Lower lobe of right lung (tissue), 2 donors: ENCODE results near the gene NXN. TPM values are rescaled to one million over a fixed set of nuclear protein-coding genes. Genes with fewer than 3 reads are reported as not detected.
"Not testable (repeated sequence)": the region's sequence is repeated elsewhere in the genome, so short reads cannot be mapped to it uniquely, and the experiment has no call there.

Experiments
- ATAC-seq, 2 donors: fragments of 200-7000 bp; cut with Tn5 transposase; one replicate each; pipeline ENCODE4 v1.9.1; 2020 to 2022; ENCODE audit warnings: mild to moderate bottlenecking in 2 of 2, moderate library complexity in 2 of 2
- DNase-seq: peaks from one replicate; pipeline ENCODE4 v3.0.0-alpha.2; 2020
- H3K27ac ChIP-seq: fragments of 200-600 bp; one replicate; pipeline ENCODE4 v1.8.0; 2022
- H3K27me3 ChIP-seq: fragments of 200-600 bp; one replicate; pipeline ENCODE4 v1.8.0; 2022; ENCODE audit warnings: low read depth
- H3K36me3 ChIP-seq: fragments of 200-600 bp; one replicate; pipeline ENCODE4 v1.8.0; 2022; ENCODE audit warnings: mild to moderate bottlenecking
- H3K4me1 ChIP-seq: fragments of 200-600 bp; one replicate; pipeline ENCODE4 v1.8.0; 2022
- H3K4me3 ChIP-seq: fragments of 200-600 bp; one replicate; pipeline ENCODE4 v1.8.0; 2022; ENCODE audit warnings: mild to moderate bottlenecking
- H3K9me3 ChIP-seq: fragments of 200-600 bp; one replicate; pipeline ENCODE4 v1.8.0; 2022
- intact Hi-C: fragments of 100-400 bp; cut with DNase I; formaldehyde crosslinking; loops from one replicate; pipeline ENCODE4 v1.11.0; 2022
- total RNA-seq: library from RNA; stranded (reverse); fragmentation: NEBNext Ultra II Directional; extraction: Animal tissue kit (Norgen Biotek cat#: 25700); gene quantifications from one replicate; pipeline ENCODE4 v1.2.1, GENCODE V29; 2021
- TF ChIP-seq, protein P1 (sequence below): fragments of 200-600 bp; IDR thresholded peaks from one replicate; pipeline ENCODE4 v1.8.0; 2022; ENCODE audit warnings: antibody characterized with exemption, mild to moderate bottlenecking
- donor health status: DM: no; HTN: yes; CAD: no; lungs with severe emphysema.

The NXN gene
- total RNA-seq, 1 donor from 2014 or later, result 42.6 TPM

DNA sequence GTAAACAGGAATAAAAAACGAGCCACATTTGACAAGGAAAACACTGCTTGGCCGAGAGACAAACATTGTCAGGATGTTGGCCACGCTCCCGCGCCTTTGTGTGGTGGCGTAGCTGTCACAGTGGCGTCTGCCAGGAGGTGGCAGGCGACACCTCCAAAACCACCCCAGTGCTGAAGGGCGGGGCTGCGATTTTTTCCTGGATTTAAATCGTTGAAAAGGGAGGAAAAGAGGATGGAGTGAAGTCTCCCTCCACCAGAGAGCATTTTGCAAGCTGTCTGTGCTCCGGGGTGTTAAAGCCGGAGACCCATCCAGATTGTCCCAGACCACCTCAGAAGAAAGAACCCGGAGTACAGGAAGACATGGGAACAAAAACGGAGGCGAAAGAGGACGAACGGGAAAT, 184.7 kb downstream of the NXN start:
- Histone ChIP-seq H3K27ac (peak overlapping the region; percentile 58), H3K27me3 (no peaks in the 10 kb centered on the region), H3K4me1 (peaks cover 14% of the 10 kb centered on the region), H3K9me3 (no peaks in the 10 kb centered on the region), H3K4me3 (peak overlapping the region; percentile 29), H3K36me3 (peaks cover 20% of the 10 kb centered on the region)
- TF ChIP-seq, protein P1, sequence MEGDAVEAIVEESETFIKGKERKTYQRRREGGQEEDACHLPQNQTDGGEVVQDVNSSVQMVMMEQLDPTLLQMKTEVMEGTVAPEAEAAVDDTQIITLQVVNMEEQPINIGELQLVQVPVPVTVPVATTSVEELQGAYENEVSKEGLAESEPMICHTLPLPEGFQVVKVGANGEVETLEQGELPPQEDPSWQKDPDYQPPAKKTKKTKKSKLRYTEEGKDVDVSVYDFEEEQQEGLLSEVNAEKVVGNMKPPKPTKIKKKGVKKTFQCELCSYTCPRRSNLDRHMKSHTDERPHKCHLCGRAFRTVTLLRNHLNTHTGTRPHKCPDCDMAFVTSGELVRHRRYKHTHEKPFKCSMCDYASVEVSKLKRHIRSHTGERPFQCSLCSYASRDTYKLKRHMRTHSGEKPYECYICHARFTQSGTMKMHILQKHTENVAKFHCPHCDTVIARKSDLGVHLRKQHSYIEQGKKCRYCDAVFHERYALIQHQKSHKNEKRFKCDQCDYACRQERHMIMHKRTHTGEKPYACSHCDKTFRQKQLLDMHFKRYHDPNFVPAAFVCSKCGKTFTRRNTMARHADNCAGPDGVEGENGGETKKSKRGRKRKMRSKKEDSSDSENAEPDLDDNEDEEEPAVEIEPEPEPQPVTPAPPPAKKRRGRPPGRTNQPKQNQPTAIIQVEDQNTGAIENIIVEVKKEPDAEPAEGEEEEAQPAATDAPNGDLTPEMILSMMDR, result peak; percentile 81
- ATAC-seq, result peak; percentile 73 to 75
- intact Hi-C loops, result no loop called here
- peak; percentile 81 for DNase-seq

GRCh38 chr17:792277-792676, 187.3 kb downstream of the NXN start:
- Histone ChIP-seq H3K4me3 (no peak overlapping the region), H3K27ac (no peak overlapping the region), H3K9me3 (no peaks in the 10 kb centered on the region), H3K36me3 (peaks cover 45% of the 10 kb centered on the region), H3K27me3 (no peaks in the 10 kb centered on the region), H3K4me1 (peaks cover 14% of the 10 kb centered on the region)
- DNase-seq, result peak; percentile 11
- intact Hi-C loops, result no loop called here
- TF ChIP-seq, protein P1, result no peak
- ATAC-seq, result no peak

DNA sequence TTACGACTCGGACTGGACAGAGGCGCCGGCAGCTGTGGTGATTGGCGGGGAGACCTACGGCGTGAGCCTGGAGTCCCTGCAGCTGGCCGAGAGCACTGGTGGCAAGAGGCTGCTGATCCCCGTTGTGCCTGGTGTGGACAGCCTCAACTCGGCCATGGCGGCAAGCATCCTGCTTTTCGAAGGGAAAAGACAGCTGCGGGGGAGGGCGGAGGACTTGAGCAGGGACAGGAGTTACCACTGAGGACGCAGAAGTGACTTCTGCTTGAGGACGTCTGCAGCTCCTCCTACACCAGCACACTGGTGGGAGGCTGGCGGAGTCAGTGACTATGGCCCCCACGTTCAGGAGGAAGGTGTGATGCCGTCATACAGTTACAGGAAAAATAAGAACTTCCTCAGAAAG, 187.7 kb downstream of the NXN start:
- ATAC-seq (no peak), DNase-seq (peak; percentile 37)
- Histone ChIP-seq H3K4me1 (peaks cover 14% of the 10 kb centered on the region), H3K36me3 (peaks cover 48% of the 10 kb centered on the region), H3K9me3 (no peaks in the 10 kb centered on the region), H3K27ac (no peak overlapping the region), H3K4me3 (no peak overlapping the region), H3K27me3 (no peaks in the 10 kb centered on the region)
- TF ChIP-seq, protein P1, result no peak
- intact Hi-C loops, result no loop called here

- intact Hi-C loops, H3K4me3 ChIP-seq, H3K9me3 ChIP-seq, H3K27me3 ChIP-seq, ATAC-seq, H3K27ac ChIP-seq: not testable (repeated sequence)
- peaks cover 14% of the 10 kb centered on the region for H3K4me1 ChIP-seq
- DNase-seq, result peak; percentile 29
- peaks cover 49% of the 10 kb centered on the region for H3K36me3 ChIP-seq
Measured at GRCh38 chr17:790874-791247, 188.7 kb downstream of the NXN start.

GRCh38 chr17:789931-790873, 189.4 kb downstream of the NXN start:
- H3K4me3 ChIP-seq, H3K4me1 ChIP-seq, ATAC-seq, H3K27ac ChIP-seq, H3K27me3 ChIP-seq, H3K9me3 ChIP-seq, intact Hi-C loops: not testable (repeated sequence)
- DNase-seq, result peak; percentile 41
- H3K36me3 ChIP-seq, result peaks cover 56% of the 10 kb centered on the region

DNA sequence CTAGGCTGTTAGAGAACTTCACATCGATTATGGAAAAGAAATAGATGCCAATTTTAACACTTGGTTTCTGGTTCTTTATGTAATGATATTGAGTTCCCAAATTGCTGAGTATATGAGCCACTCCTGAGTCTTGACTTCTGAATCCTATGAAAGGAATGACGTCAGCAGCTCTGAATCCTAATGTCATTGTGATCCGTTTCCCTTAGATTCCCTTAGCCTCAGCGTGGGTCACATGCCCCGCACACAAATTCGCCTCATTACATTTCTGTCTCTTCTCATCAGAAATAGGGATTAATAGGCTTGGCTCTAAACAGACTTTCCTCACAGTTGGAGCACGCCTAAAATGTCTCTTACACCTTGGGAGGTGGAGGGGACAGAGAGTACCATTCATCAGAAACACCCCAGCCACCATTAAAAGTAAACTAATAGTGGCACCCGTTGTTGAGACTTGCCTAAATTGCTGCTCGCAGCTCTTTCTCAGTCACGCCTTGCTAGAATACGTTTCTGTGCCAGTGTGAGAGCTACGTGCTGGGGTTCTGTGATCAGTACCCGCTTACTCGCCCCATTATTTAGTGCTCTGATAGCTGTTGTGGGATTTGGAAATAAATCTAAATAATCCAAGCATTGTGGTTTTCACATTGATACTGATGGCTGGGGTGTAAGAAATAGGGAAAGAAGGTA, 190.3 kb downstream of the NXN start:
- DNase-seq (no peak), ATAC-seq (no peak)
- Histone ChIP-seq H3K4me1 (peaks cover under 1% of the 10 kb centered on the region), H3K36me3 (peaks cover 58% of the 10 kb centered on the region), H3K4me3 (no peak overlapping the region), H3K27ac (no peak overlapping the region), H3K27me3 (no peaks in the 10 kb centered on the region), H3K9me3 (no peaks in the 10 kb centered on the region)
- intact Hi-C loops, result no loop called here
- TF ChIP-seq, protein P1, result no peak
